Activated CD8-positive, alpha-beta T cell treated with anti-CD3 and anti-CD28 coated beads for 36 hours (primary cell): ENCODE data around the gene NT5C. TPM values are rescaled to one million over a fixed set of nuclear protein-coding genes. Genes with fewer than 3 reads are reported as not detected.

Experiments used
- ATAC-seq: fragments of 200-7000 bp; cut with Tn5 transposase; one replicate; pipeline ENCODE4 v1.10.0; 2021; ENCODE audit warnings: mild to moderate bottlenecking, moderate library complexity
- CTCF ChIA-PET: fragments of 350-600 bp; sonication (Branson Sonifier 250); formaldehyde crosslinking; loops from one replicate; lab custom pipeline; 2021; ENCODE audit warnings: antibody characterized with exemption; lab: Charles Lee
- POLR2A ChIA-PET: fragments of 350-600 bp; sonication (Branson Sonifier 250); formaldehyde crosslinking; loops from one replicate; lab custom pipeline; 2021; ENCODE audit warnings: antibody characterized with exemption; lab: Charles Lee
- DNase-seq: peaks from one replicate; pipeline ENCODE4 v3.0.0-alpha.2; 2020
- H3K27ac Mint-ChIP-seq: one replicate; pipeline ENCODE4 v1.8.0; 2021; ENCODE audit warnings: mild to moderate bottlenecking, mixed read lengths
- H3K27me3 Mint-ChIP-seq: one replicate; pipeline ENCODE4 v1.8.0; 2021; ENCODE audit warnings: mixed read lengths
- H3K36me3 Mint-ChIP-seq: one replicate; pipeline ENCODE4 v1.8.0; 2021; ENCODE audit warnings: low read depth, mixed read lengths
- H3K4me1 Mint-ChIP-seq: one replicate; pipeline ENCODE4 v1.8.0; 2021; ENCODE audit warnings: low read depth, mixed read lengths
- H3K4me3 Mint-ChIP-seq: one replicate; pipeline ENCODE4 v1.8.0; 2021; ENCODE audit warnings: mild to moderate bottlenecking, moderate library complexity, mixed read lengths
- H3K9me3 Mint-ChIP-seq: one replicate; pipeline ENCODE4 v1.8.0; 2021; ENCODE audit warnings: mixed read lengths
- CTCF ChIP-seq: fragments of 200-600 bp; IDR thresholded peaks from one replicate; pipeline ENCODE4 v1.8.0; 2022; ENCODE audit warnings: antibody characterized with exemption, mild to moderate bottlenecking
- intact Hi-C: fragments of 100-400 bp; cut with micrococcal nuclease; formaldehyde crosslinking; loops from one replicate; pipeline ENCODE4 v1.10.0; 2022
- total RNA-seq, 2 experiments: library from RNA; stranded (reverse); gene quantifications; one replicate each; pipeline ENCODE4 v1.2.3, GENCODE V29; 2021

Gene NT5C
- total RNA-seq, 2 experiments from 2014 or later = 66.1 to 68.1 TPM

- DNase-seq = no peak
- CTCF ChIA-PET = interaction anchor here (1.0 to 1.6 kb wide), 6 partner anchors 22 to 341 kb away, joined by 3 to 8 read pairs (median 3); no protein-coding TSS in a partner anchor
- no peak overlapping the region for H3K4me3 Mint-ChIP-seq
- intact Hi-C loops = no loop called here
- POLR2A ChIA-PET = no interaction called here
- no peaks in the 10 kb centered on the region for H3K9me3 Mint-ChIP-seq
- TF ChIP-seq CTCF = no peak
- H3K27me3 Mint-ChIP-seq = peaks cover 3% of the 10 kb centered on the region
- peaks cover 36% of the 10 kb centered on the region for H3K4me1 Mint-ChIP-seq
- no peak for ATAC-seq
- H3K27ac Mint-ChIP-seq = no peak overlapping the region
- no peaks in the 10 kb centered on the region for H3K36me3 Mint-ChIP-seq
Observed at GRCh38 chr17:75081611-75082540, 49.7 kb downstream of the NT5C start.

Other genes with a start within 250 kb of the NT5C start
- not detected for gene FADS6, start 238.1 kb downstream of the NT5C start, total RNA-seq
- gene USH1G, start 208.5 kb downstream of the NT5C start, total RNA-seq = not detected
- gene OTOP2, start 207.5 kb downstream of the NT5C start, total RNA-seq = not detected
- gene OTOP3, start 195.8 kb downstream of the NT5C start, total RNA-seq = not detected
- 1 to 10 TPM; 1.4 to 1.7 TPM for gene HID1, start 159.0 kb downstream of the NT5C start, total RNA-seq
- under 1 TPM; 0.59 to 0.94 TPM for gene CDR2L, start 144.1 kb downstream of the NT5C start, total RNA-seq
- gene MRPL58, start 119.1 kb downstream of the NT5C start, total RNA-seq = 10 to 100 TPM; 53.6 to 62.4 TPM
- gene ATP5PD, start 84.8 kb downstream of the NT5C start, total RNA-seq = 100 to 1,000 TPM; 177 to 183 TPM
- 10 to 100 TPM; 10.5 to 11.4 TPM for gene KCTD2, start 84.5 kb downstream of the NT5C start, total RNA-seq
- gene SLC16A5, start 43.8 kb downstream of the NT5C start, total RNA-seq = 1 to 10 TPM; 2.0 to 2.8 TPM
- 1 to 10 TPM; 5.4 TPM for gene ARMC7, start 21.8 kb downstream of the NT5C start, total RNA-seq
- 100 to 1,000 TPM; 203 to 208 TPM for gene JPT1, start 22.8 kb upstream of the NT5C start, total RNA-seq
- 100 to 1,000 TPM; 506 to 525 TPM for gene SUMO2, start 51.2 kb upstream of the NT5C start, total RNA-seq
- 100 to 1,000 TPM; 108 to 116 TPM for gene NUP85, start 73.9 kb upstream of the NT5C start, total RNA-seq
- gene GGA3, start 129.9 kb upstream of the NT5C start, total RNA-seq = 10 to 100 TPM; 65.5 to 65.8 TPM
- gene MRPS7, start 130.1 kb upstream of the NT5C start, total RNA-seq = 10 to 100 TPM; 76.3 to 80.0 TPM
- 10 to 100 TPM; 42.4 to 43.8 TPM for gene MIF4GD, start 139.5 kb upstream of the NT5C start, total RNA-seq
- 10 to 100 TPM; 55.1 to 55.2 TPM for gene SLC25A19, start 157.7 kb upstream of the NT5C start, total RNA-seq